Naive B cell (primary cell): ENCODE measurements around the gene OTOGL. TPM values are rescaled to one million over a fixed set of nuclear protein-coding genes. Genes with fewer than 3 reads are reported as not detected.
A peak's percentile ranks its signal among the peaks of the same experiment; 100 is the strongest.

Source experiments
- ATAC-seq, 2 donors: fragments of 150-1000 bp; cut with Tn5 transposase; 2 replicates each; pipeline ENCODE4 v1.10.0; 2021; ENCODE audit warnings: low read depth in 2 of 2, mild to moderate bottlenecking in 2 of 2, moderate library complexity in 2 of 2
- DNase-seq: peaks from one replicate; pipeline ENCODE4 v3.0.0; 2022
- H3K27ac Mint-ChIP-seq, 6 donors: one replicate each; pipeline ENCODE4 v1.8.0; 2020 to 2022; ENCODE audit warnings: mild to moderate bottlenecking in 6 of 6, mixed read lengths in 6 of 6, moderate library complexity in 5 of 6, inconsistent platforms in 2 of 6
- H3K27me3 Mint-ChIP-seq, 3 donors: one replicate each; pipeline ENCODE4 v1.8.0; 2021 to 2022; ENCODE audit warnings: mixed read lengths in 3 of 3, mild to moderate bottlenecking in 1 of 3
- H3K36me3 Mint-ChIP-seq, 2 donors: one replicate each; pipeline ENCODE4 v1.8.0; 2020 to 2022; ENCODE audit warnings: mixed read lengths in 2 of 2, inconsistent platforms in 1 of 2, mild to moderate bottlenecking in 1 of 2
- H3K4me1 Mint-ChIP-seq, 3 donors: one replicate each; pipeline ENCODE4 v1.8.0; 2020 to 2022; ENCODE audit warnings: mixed read lengths in 3 of 3, inconsistent platforms in 1 of 3, mild to moderate bottlenecking in 1 of 3, moderate library complexity in 1 of 3
- H3K4me3 Mint-ChIP-seq, 8 donors: one replicate each; pipeline ENCODE4 v1.8.0; 2020 to 2022; ENCODE audit warnings: mild to moderate bottlenecking in 8 of 8, mixed read lengths in 8 of 8, moderate library complexity in 8 of 8, inconsistent platforms in 2 of 8
- H3K9me3 Mint-ChIP-seq, 7 donors: one replicate each; pipeline ENCODE4 v1.8.0; 2020 to 2022; ENCODE audit warnings: mixed read lengths in 7 of 7, mild to moderate bottlenecking in 5 of 7, inconsistent platforms in 2 of 7, moderate library complexity in 1 of 7
- polyA plus RNA-seq, 6 donors: library from polyadenylated mRNA; unstranded; fragments of 300-500 nt; fragmentation: Illumina TruSeq; gene quantifications; one replicate each; pipeline ENCODE4 v1.2.3, GENCODE V29; 2021; ENCODE audit warnings: low read depth in 6 of 6

OTOGL gene
- polyA plus RNA-seq, 6 donors from 2014 or later: not detected

GRCh38 chr12:80262346-80262745 lies 163.0 kb downstream of the OTOGL start:
- Mint-ChIP-seq H3K4me1 (no peaks in the 10 kb centered on the region), H3K27ac (no peak overlapping the region), H3K36me3 (no peaks in the 10 kb centered on the region), H3K9me3 (peaks cover 0 to 5% (median 0%) of the 10 kb centered on the region in 7 donors), H3K27me3 (peaks cover 0 to 3% (median 0%) of the 10 kb centered on the region in 3 donors), H3K4me3 (no peak overlapping the region)
- no peak for DNase-seq
- ATAC-seq: no peak

DNA sequence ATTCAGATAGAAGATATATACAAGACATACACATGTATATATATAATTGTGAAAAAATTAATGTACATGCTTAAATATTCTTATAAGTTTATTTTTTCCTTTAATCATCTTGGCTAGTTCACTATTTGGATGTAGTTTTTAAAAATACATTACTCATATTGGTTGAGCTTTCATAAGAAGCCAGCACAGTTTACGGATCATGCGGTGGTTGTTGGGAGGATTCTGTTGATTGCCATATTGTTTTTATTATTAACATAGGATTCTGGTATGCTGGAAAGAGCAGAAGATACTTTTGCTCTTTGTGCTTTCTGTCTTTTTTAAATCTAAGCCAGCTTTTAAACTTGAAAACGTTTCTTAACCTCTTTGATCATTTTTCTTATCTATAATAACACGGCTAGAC lies 163.4 kb downstream of the OTOGL start:
- Mint-ChIP-seq H3K4me3 (no peak overlapping the region), H3K36me3 (no peaks in the 10 kb centered on the region), H3K27me3 (no peaks in the 10 kb centered on the region), H3K9me3 (peaks cover 0 to 5% (median 0%) of the 10 kb centered on the region in 7 donors), H3K27ac (no peak overlapping the region), H3K4me1 (no peaks in the 10 kb centered on the region)
- ATAC-seq (no peak), DNase-seq (no peak)

- Mint-ChIP-seq H3K9me3 (peaks cover 0 to 4% (median 0%) of the 10 kb centered on the region in 7 donors), H3K36me3 (no peaks in the 10 kb centered on the region)
These were observed 165.0 kb downstream of the OTOGL start for GRCh38 chr12:80264386-80264785.

DNA sequence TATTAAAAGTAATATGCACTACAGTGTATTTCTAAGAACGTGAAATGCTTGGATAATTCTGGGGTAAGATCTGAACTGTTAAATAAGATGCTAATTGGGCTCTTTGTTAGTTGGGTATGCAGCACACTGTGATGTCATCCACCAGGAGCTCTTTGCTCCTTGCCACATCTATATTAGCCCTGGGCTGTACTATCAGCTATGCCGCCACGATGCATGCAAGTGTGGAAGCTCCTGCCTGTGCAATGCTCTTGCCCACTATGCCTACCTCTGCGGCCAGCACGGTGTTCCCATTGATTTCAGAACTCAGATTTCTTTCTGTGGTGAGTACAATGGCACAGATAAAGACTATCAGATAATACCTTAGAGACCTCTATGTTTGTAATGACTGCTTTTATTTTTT lies 165.6 kb downstream of the OTOGL start:
- ATAC-seq: no peak

More at GRCh38 chr12:80264386-80264785, 165.0 kb downstream of the OTOGL start:
- no peak for DNase-seq
- Mint-ChIP-seq H3K27me3 (peaks cover 0 to 7% (median 0%) of the 10 kb centered on the region in 3 donors), H3K4me3 (no peak overlapping the region), H3K27ac (no peak overlapping the region), H3K4me1 (no peaks in the 10 kb centered on the region)
- ATAC-seq: no peak

GRCh38 chr12:80268924-80269749 lies 169.8 kb downstream of the OTOGL start:
- H3K9me3 Mint-ChIP-seq: no peaks in the 10 kb centered on the region
- no peaks in the 10 kb centered on the region for H3K36me3 Mint-ChIP-seq
- H3K27me3 Mint-ChIP-seq: peaks cover 0 to 7% (median 0%) of the 10 kb centered on the region in 3 donors
- H3K27ac Mint-ChIP-seq: no peak overlapping the region
- H3K4me1 Mint-ChIP-seq: no peaks in the 10 kb centered on the region
- DNase-seq (no peak), ATAC-seq (no peak)
- H3K4me3 Mint-ChIP-seq: no peak overlapping the region

More for the DNA sequence above, 165.6 kb downstream of the OTOGL start:
- Mint-ChIP-seq H3K27me3 (peaks cover 0 to 7% (median 0%) of the 10 kb centered on the region in 3 donors), H3K4me1 (no peaks in the 10 kb centered on the region), H3K9me3 (no peaks in the 10 kb centered on the region), H3K36me3 (no peaks in the 10 kb centered on the region), H3K27ac (no peak overlapping the region), H3K4me3 (no peak overlapping the region)
- no peak for DNase-seq

DNA sequence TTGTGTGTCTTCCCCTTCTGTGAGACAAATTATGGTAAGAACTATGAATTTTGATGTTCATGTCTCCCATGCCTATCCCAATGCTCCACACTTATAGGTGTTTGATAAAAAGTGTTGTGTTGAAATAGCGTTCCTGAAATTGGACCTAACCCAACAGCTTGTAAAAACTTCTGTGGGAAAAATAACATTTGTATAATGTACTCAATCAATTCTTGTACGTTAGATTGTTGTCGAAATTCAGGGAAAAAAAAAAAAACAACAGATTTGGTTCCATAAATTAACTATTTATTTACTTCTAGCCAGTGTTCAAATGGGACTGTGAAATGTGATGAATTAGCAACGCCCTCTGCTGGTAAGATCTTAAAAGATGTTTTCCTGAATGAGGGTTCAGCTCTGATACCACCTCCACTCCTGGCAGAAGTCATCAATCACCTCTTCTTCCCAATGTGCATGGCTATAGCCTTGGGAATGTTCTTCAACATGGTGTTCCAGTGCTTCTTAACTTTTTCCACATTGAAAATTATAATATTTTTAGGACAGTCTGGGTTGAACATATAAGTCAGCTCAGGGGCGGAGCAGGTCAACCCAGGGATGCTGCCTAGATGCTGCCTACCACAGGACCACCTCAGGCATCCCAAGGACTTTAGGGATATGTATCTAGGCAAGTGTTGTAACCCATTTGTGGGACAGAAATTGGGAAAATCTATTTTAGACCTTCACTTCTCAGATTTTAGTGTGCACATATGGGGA lies 170.6 kb downstream of the OTOGL start:
- Mint-ChIP-seq H3K4me3 (no peak overlapping the region), H3K9me3 (no peaks in the 10 kb centered on the region), H3K27me3 (peaks cover 0 to 7% (median 0%) of the 10 kb centered on the region in 3 donors), H3K36me3 (no peaks in the 10 kb centered on the region), H3K27ac (no peak overlapping the region), H3K4me1 (no peaks in the 10 kb centered on the region)
- DNase-seq: peak; percentile 1
- ATAC-seq: no peak

GRCh38 chr12:80271780-80272179 lies 172.4 kb downstream of the OTOGL start:
- H3K4me1 Mint-ChIP-seq: no peaks in the 10 kb centered on the region
- no peak for ATAC-seq
- no peak overlapping the region for H3K27ac Mint-ChIP-seq
- no peaks in the 10 kb centered on the region for H3K36me3 Mint-ChIP-seq
- no peak overlapping the region for H3K4me3 Mint-ChIP-seq
- no peak for DNase-seq
- no peaks in the 10 kb centered on the region for H3K9me3 Mint-ChIP-seq
- H3K27me3 Mint-ChIP-seq: peaks cover 0 to 7% (median 0%) of the 10 kb centered on the region in 3 donors

DNA sequence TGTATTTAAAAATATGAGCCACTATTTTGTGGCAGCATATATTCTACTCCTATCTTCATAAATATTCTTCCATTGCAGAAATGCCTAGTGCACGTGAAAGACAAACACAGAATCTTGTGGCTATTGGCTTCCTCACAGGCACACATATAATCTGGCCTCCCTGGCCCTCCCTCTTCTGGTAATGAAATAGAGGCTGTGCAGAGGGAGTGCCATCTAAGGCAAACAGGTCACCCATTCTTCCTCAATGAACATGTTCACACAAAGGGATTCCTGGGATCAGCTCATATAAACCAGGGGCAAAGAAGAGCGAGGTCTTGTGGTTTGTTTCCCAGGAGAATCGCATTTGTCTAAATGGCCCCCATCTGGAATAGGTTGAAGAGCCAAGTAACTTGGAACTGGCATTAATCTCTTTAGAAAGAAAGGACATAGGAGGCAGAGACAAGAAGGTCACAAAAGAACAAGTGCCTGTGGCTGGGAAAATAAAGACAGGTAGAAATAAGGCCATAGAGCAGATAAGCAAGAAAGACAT lies 173.1 kb downstream of the OTOGL start:
- no peak overlapping the region for H3K27ac Mint-ChIP-seq
- DNase-seq (no peak), ATAC-seq (no peak)
- no peaks in the 10 kb centered on the region for H3K4me1 Mint-ChIP-seq
- H3K36me3 Mint-ChIP-seq: no peaks in the 10 kb centered on the region
- no peaks in the 10 kb centered on the region for H3K9me3 Mint-ChIP-seq
- H3K27me3 Mint-ChIP-seq: peaks cover 0 to 7% (median 0%) of the 10 kb centered on the region in 3 donors
- no peak overlapping the region for H3K4me3 Mint-ChIP-seq

- H3K4me1 Mint-ChIP-seq: no peaks in the 10 kb centered on the region
- no peak overlapping the region for H3K4me3 Mint-ChIP-seq
- no peak overlapping the region for H3K27ac Mint-ChIP-seq
- no peaks in the 10 kb centered on the region for H3K9me3 Mint-ChIP-seq
- ATAC-seq: no peak
- no peak for DNase-seq
- peaks cover 0 to 7% (median 0%) of the 10 kb centered on the region in 3 donors for H3K27me3 Mint-ChIP-seq
- no peaks in the 10 kb centered on the region for H3K36me3 Mint-ChIP-seq
These were observed 173.8 kb downstream of the OTOGL start for GRCh38 chr12:80273144-80273543.

DNA sequence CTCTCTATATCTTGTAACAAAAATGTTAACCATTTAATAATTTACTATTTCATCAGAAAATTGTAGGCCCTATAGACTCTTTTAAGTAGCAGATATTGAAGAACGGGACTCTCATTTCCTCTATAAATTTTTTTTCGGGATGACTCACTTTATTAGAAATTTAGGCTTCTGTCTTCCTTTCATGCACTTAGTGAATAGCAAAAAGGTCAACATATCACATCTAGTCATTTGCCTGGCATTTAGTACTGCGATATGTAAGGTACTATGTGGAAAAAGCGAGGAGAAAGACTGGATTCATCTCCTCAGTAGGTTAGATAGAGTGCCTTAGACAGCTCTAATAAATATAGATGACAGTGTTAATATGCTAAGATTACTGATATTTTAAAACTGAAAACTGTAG lies 178.4 kb downstream of the OTOGL start:
- DNase-seq (no peak), ATAC-seq (no peak)
- Mint-ChIP-seq H3K27ac (no peak overlapping the region), H3K27me3 (no peaks in the 10 kb centered on the region), H3K36me3 (no peaks in the 10 kb centered on the region), H3K9me3 (peaks cover 0 to 11% (median 0%) of the 10 kb centered on the region in 7 donors), H3K4me3 (no peak overlapping the region), H3K4me1 (no peaks in the 10 kb centered on the region)

- H3K27me3 Mint-ChIP-seq: peaks cover 0 to 6% (median 0%) of the 10 kb centered on the region in 3 donors
- peaks cover 0 to 14% (median 0%) of the 10 kb centered on the region in 7 donors for H3K9me3 Mint-ChIP-seq
- no peak overlapping the region for H3K27ac Mint-ChIP-seq
- ATAC-seq (no peak), DNase-seq (no peak)
- H3K36me3 Mint-ChIP-seq: no peaks in the 10 kb centered on the region
- no peak overlapping the region for H3K4me3 Mint-ChIP-seq
- H3K4me1 Mint-ChIP-seq: no peaks in the 10 kb centered on the region
These were observed 182.9 kb downstream of the OTOGL start for GRCh38 chr12:80282226-80282625.

GRCh38 chr12:80282761-80283160 lies 183.4 kb downstream of the OTOGL start:
- Mint-ChIP-seq H3K27ac (no peak overlapping the region), H3K27me3 (peaks cover 0 to 6% (median 0%) of the 10 kb centered on the region in 3 donors), H3K36me3 (no peaks in the 10 kb centered on the region), H3K9me3 (peaks cover 0 to 14% (median 0%) of the 10 kb centered on the region in 7 donors), H3K4me1 (no peaks in the 10 kb centered on the region), H3K4me3 (no peak overlapping the region)
- no peak for DNase-seq
- ATAC-seq: no peak

GRCh38 chr12:80291108-80291754 lies 191.9 kb downstream of the OTOGL start:
- no peaks in the 10 kb centered on the region for H3K36me3 Mint-ChIP-seq
- H3K4me3 Mint-ChIP-seq: no peak overlapping the region
- peaks cover 0 to 6% (median 3%) of the 10 kb centered on the region in 3 donors for H3K27me3 Mint-ChIP-seq
- no peak for ATAC-seq
- no peaks in the 10 kb centered on the region for H3K4me1 Mint-ChIP-seq
- no peak for DNase-seq
- H3K27ac Mint-ChIP-seq: no peak overlapping the region
- peaks cover 0 to 4% (median 0%) of the 10 kb centered on the region in 7 donors for H3K9me3 Mint-ChIP-seq
